ENCODE data around the gene SLC17A5.
"Not testable (repeated sequence)": the region's sequence is repeated elsewhere in the genome, so short reads cannot be mapped to it uniquely, and the experiment has no call there.

Gene SLC17A5

DNA sequence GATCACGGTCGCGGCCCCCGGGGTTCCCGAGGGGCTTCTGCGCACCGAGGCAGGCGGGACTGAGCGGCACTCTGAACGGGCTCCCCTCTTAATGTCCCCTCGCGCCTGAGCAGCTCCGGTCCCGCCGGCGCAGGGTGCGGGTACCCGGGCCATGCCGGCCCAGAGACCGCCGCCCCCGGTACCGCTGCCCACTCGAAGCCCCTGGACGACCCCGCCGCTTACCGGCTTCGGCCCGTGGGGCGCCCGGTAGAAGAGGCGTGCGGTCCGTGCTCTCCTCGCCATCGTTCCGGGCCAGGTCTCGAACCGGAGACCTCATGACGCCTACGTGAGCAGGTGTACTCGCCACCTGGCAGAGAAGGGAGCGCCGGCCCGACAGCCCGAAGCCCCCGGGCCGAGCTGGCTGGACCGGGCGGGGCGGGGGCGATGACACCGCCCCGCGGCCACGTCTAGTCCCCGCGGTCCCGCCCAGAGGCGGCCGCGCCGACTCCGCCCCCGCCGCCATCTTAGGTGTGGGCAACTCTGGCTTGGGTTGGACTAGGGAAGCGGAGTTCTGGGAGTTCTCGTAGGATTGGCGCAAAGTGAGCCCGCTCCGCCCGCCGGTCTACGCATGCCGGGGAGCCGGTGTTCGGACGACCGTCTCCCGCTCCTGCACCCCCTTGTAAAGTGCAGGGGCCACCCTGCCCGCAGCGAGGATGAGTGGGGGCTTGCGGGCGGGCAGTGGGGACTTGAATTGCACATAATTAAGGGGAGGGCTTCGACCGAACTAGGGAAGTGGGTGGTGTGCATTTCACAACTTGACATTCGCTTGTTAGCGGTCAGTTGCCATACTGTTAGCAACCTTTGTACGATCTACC, at the start of gene SLC17A5:
Gene SLC17A5, minus strand, starts transcription at position 422 of the 854 bp plus-strand sequence. Its CDS starts 106 bp downstream, at position 316.
- DNase-seq (ENCODE audit: low read depth in 2 of 2), result peak; percentile 76 to 84

GRCh38 chr6:73703466-73703865, 49.7 kb upstream of the SLC17A5 start:
- DNase-seq (ENCODE audit: low read depth in 2 of 2), result no peak

GRCh38 chr6:73702444-73702843, 48.7 kb upstream of the SLC17A5 start:
- no peak for DNase-seq (ENCODE audit: low read depth in 2 of 2)

GRCh38 chr6:73699676-73700459, 46.1 kb upstream of the SLC17A5 start:
- no peak for DNase-seq (ENCODE audit: low read depth in 2 of 2)

DNA sequence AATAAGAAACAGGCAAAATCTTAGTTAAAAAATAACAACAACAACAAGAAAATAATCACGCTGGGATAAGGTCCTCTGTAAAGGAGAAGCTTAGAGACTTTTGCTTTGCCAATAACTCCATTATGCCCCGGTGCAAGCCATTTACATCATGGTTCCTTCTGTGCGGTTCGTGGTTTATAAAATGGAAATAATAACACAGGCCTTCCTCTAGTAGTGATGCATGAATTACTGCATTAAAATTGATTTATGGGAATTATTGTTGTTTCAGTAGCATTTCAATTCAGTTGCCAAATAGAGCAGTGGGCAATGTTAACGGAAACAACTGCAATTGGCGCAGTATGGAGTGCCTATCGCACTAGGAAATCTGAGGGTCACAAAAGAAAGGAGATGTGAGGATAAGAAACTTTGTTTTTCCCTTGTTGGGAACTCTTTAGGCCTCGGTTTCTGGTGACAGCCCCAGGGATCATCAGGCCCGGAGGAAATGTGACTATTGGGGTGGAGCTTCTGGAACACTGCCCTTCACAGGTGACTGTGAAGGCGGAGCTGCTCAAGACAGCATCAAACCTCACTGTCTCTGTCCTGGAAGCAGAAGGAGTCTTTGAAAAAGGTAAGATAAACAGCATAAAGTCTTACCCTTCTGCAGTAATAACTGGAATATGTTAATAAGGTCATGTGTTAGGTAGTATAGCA, 43.3 kb upstream of the SLC17A5 start:
- no peak for DNase-seq (ENCODE audit: low read depth in 2 of 2)

DNA sequence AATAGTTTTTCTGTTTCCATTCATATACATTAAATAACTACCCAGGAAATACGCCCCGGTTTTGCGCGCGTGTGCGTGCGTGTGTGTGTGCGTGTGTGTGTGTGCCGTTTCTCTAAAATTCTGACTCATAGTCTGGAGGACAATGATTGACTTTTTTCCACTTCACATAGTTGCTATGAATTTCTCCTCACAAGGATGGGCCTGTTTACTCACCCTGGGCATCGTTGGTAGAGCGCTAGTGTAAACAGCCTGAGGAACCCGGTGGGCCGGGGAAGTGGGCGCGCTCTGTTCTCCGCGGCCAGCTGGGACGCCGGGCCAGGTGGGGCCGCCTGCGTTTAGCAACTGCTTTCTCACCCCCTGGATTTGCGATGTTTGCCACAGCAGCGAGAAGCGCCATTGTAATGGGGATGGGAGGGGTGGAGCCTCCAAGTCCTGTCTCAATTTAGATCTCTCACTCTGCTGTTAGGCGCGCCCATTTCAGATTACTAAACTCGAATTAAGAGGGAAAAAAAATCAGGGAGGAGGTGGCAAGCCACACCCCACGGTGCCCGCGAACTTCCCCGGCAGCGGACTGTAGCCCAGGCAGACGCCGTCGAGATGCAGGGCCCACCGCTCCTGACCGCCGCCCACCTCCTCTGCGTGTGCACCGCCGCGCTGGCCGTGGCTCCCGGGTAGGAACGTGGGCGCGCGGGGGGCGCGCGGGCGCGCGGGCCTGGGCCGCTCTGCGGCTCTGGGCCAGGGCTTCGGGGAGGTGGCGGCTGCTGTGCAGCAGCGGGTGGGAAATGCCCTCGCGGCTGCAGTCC, 42.0 kb upstream of the SLC17A5 start, which contains the start of gene CD109:
Gene CD109, plus strand, starts transcription at position 585 of the 803 bp plus-strand sequence. Its CDS starts 13 bp downstream, at position 598.
- DNase-seq (ENCODE audit: low read depth in 2 of 2), result peak; percentile 57 to 61

DNA sequence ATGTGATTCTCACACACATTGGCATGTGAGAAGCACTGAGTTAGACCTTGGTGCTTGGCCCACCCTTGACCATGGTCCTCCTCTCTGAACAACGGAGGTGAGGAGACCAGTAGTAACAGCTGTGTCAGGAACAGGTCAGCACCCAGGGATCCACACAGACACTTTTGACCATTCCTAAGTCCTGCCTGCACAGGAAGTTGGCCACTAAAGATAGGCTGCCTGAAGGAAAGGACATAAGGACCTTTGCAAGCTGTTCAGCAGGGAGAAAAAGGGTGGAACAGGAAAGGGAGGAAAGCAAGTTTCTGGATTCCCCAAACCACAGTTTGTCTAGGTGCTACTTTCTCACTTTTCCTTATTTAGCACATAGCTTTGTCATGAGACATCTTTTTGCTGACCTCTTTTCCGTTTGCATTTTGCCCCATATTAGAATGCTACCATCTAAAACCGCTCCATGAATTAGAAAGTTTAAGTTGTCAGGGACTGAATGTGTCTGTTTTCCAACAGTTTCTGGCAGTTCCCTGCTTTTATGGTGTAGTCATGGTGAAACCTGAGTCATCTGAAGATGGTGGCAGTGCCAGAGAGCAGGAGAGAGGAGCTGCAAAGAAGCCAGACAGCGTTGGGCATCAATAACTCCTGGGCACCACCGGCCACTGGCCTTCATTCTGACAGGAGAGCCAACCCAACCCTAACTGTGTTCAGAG, 41.1 kb upstream of the SLC17A5 start:
- no peak for DNase-seq (ENCODE audit: low read depth in 2 of 2)

DNA sequence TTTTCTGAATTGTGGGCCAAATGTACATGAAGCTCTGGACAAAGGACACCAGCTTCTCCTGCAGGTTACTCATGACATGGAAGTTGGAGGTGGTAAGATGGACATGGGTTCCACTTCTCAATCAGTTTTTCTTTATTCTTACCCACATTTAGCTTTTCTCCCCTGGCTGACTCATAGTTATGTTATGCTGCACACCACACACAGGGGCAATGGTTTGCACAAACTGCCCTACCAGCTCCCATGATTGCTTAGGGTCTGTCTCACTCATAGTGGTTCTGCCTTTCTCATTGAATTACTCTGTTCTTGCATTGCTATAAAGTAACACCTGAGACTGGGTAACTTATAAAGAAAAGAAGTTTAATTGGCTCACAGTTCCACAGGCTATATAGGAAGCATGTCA, 37.7 kb upstream of the SLC17A5 start:
- DNase-seq (ENCODE audit: low read depth in 2 of 2), result no peak

DNA sequence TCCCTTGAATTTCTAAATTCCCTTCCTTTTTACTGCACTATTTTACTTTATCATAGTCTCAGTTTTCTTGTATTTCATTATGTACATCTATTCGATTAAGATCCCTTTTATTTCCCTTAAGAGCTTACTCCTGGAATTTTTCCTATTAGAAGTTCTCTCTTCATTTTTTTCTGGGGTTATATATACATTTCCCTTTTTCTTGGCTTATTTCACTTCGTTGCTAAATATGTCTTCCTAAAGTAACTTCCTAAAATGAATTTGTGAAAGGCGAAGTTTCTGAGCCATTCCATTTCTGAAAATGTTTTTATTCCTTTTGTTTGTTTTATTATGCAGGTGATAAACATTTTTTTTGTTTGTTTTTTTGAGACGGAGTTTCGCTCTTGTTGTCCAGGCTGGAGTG, 36.3 kb upstream of the SLC17A5 start:
- no peak for DNase-seq (ENCODE audit: low read depth in 2 of 2)

GRCh38 chr6:73688351-73688750, 34.6 kb upstream of the SLC17A5 start:
- no peak for DNase-seq (ENCODE audit: low read depth in 2 of 2)

- not testable (repeated sequence) for DNase-seq (ENCODE audit: low read depth in 2 of 2)
Measured at GRCh38 chr6:73683574-73683973, 29.8 kb upstream of the SLC17A5 start.

- no peak for DNase-seq (ENCODE audit: low read depth in 2 of 2)
Measured at GRCh38 chr6:73680289-73680918, 26.6 kb upstream of the SLC17A5 start.

DNA sequence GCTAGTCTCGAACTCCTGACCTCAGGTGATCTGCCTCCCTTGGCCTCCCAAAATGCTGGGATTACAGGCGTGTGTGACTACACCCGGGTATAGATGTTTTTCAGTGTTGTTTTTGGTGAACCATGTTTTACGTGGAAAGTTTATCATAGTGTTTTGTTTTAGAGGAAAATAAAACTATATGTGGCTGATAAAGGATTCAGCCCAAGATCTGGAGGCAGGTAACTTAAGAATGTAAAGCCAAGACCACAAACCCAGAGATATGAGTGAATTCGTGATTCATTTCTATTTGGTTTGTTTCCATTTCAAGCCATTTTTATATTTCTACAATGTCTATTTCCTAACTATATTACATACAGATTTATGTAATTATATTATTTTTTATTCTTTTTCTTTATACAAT, 26.1 kb upstream of the SLC17A5 start:
- not testable (repeated sequence) for DNase-seq (ENCODE audit: low read depth in 2 of 2)

- no peak for DNase-seq (ENCODE audit: low read depth in 2 of 2)
Measured at GRCh38 chr6:73679009-73679408, 25.2 kb upstream of the SLC17A5 start.

DNA sequence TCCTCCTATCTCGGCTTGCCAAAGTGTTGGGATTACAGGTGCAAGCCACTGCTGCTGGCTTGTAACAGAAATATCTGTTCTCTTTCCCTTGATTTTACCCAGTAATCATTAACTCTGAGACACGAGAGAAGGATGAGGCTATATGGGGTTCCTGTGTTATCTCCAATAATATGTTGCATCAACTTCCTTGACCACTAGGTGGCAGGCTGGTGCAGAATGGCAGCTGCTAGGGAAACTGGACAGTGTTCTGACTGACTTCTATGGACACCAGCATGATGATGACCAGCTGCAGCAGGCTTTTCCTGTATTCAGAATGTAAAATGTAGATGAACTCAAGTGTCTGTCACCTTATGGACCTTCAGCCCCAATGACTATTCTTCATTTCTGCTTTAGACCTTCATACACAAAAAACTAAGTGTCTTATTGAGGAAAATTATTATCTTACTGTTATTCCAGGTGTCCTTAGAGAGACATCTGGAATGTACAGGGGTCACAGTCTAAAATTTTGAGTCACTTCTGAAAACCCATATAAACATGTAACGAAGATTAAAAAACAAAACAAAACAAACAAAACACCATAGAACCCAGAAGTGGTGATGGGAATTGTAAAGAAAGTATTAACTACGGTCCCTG, 21.8 kb upstream of the SLC17A5 start:
- peak; percentile 34 to 57 for DNase-seq (ENCODE audit: low read depth in 2 of 2)

DNA sequence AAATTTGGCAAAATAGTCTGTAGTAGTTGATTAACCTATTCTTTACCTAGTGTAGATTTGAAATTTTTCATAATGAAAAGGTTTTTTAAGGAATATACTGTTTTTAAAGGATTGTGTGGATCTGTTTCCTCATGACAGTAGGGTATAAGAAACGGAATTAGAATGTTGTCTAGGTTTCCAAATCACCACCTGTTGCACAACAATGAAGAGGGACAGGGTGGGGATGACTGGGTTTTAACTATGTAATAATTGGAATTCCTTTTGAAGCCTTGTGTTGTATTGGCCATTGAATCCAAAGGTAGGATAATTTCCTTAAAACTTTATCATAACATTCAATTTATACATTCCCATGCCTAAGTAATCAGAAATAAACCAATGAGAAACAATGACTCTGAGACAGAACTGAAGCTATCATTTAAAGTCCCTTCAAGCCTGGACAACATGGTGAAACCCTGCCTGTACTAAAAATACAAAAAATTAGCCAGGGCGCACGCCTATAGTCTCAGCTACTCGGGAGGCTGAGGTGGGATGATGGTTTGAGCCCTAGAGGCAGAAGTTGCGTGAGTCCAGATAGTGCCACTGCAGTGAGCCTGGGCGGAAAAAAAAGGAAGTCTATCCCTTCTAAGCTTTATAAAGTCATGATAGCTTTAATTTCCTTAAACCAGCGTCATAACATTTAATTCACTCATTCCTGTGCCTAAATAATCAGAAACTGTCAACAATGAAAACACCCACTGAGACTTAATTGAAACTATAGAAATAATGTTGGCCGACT, 18.3 kb upstream of the SLC17A5 start:
- DNase-seq (ENCODE audit: low read depth in 2 of 2), result no peak

DNA sequence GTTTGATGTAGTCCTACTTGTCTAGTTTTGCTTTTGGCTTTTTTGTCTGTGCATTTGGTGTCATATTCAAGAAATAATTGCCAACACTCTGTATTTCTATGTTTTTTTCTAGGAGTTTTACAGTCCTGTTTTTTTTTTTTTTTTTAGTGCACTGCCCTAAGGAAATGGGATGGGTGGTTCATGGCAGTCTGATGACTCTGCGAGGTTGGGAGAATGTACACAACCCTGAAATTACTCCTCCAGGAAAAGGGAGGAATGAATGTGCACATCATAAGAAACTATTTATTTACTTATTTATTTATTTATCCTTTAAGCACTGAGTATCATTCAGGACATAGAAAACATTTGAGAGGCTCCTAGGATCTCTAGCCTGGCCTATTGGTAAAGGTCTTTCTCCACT, 15.2 kb upstream of the SLC17A5 start:
- no peak for DNase-seq (ENCODE audit: low read depth in 2 of 2)

DNA sequence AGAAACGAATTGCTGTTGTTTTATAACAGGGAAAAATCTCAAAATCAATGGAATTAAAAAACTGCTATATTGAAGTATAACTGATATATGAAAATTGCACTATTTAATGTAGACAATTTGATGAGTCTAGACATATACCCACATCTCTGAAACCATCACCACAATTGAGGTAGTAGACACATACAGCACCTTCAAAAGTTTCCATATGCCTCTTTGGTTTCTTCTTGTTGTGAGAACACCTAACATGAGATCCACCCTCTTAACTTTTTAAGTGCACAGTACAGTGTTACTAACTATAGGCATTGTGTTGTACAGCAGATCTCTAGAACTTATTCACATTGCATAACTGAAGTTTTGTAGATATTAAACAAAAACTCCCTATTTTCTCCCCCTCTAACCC, 14.0 kb upstream of the SLC17A5 start:
- DNase-seq (ENCODE audit: low read depth in 2 of 2), result no peak

DNA sequence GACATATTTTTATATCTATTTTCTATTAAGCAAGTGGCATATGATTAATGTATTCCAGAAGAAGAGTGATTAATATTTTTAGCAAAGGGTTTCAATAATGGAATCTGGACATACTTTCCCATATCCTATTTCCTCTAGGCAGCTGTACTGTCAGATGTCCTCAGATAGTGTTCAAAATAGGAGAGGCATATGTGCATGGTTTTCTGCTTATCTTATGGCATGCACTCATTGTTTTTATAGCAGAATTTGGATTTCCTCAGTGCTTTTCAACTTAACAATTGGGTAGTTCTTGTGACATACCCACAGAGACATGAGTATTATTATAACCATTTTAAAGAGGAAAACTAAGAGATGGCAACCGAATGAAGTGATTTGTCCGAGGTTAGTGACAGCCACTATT, 12.6 kb upstream of the SLC17A5 start:
- no peak for DNase-seq (ENCODE audit: low read depth in 2 of 2)

All from stimulated activated CD8-positive, alpha-beta memory T cell treated with anti-CD3 and anti-CD28 coated beads, Interleukin-7, amount 100 ng/mL, for 4 hours (primary cell).